Endothelial cell of umbilical vein (primary cell): ENCODE measurements around the gene TMTC4. TPM values are rescaled to one million over a fixed set of nuclear protein-coding genes. Genes with fewer than 3 reads are reported as not detected.

ENCODE experiments used
- BruUV-seq: library from RNA; stranded (reverse); fragments of 400-500 nt; replicated peaks from 2 replicates; lab custom pipeline; 2021; lab: Mats Ljungman, UMichigan
- CTCF ChIA-PET: fragments of 300-600, 350-600 bp; sonication (Branson Sonifier 250); formaldehyde crosslinking; loops from one replicate; lab custom pipeline; 2021; ENCODE audit warnings: antibody characterized with exemption, inconsistent platforms; lab: Charles Lee
- POLR2A ChIA-PET: fragments of 300-600, 350-600 bp; sonication (Branson Sonifier 250); formaldehyde crosslinking; loops from one replicate; lab custom pipeline; 2021; ENCODE audit warnings: antibody characterized with exemption, inconsistent platforms; lab: Charles Lee
- DNase-seq: peaks from one replicate; pipeline ENCODE4 v3.0.0-alpha.2; 2011; ENCODE audit warnings: low read depth, low spot score
- FAIRE-seq: peaks from 2 replicates; lab custom pipeline; 2011; peaks lifted over from hg19 to GRCh38; lab: Jason Lieb, UNC
- H2AFZ ChIP-seq: 2 replicates; pipeline ENCODE4 v1.6.0; 2012; ENCODE audit warnings: low read depth, low read length, control low read depth, inconsistent platforms
- H3K27ac ChIP-seq: 2 replicates; pipeline ENCODE4 v1.5.1; 2011; ENCODE audit warnings: low read depth, mild to moderate bottlenecking, control low read depth, low read length, moderate library complexity; ENCODE audit not compliant: insufficient read depth
- H3K27me3 ChIP-seq, 2 experiments: 2 replicates each; pipeline versions ENCODE4 v1.6.0 to v1.6.1; 2011; ENCODE audit warnings: low read length in 2 of 2, mixed read lengths in 1 of 2; ENCODE audit not compliant: control insufficient read depth in 2 of 2, insufficient read depth in 2 of 2
- H3K36me3 ChIP-seq, 2 experiments: 2 replicates in 1 of 2; 3 replicates in 1 of 2; pipeline ENCODE4 v1.5.1; 2011; ENCODE audit warnings: low read length in 2 of 2, mild to moderate bottlenecking in 1 of 2, moderate library complexity in 1 of 2; ENCODE audit not compliant: control insufficient read depth in 2 of 2, insufficient read depth in 2 of 2; ENCODE audit errors: extremely low read depth in 1 of 2
- H3K4me1 ChIP-seq: 3 replicates; pipeline ENCODE4 v1.5.1; 2011; ENCODE audit warnings: mild to moderate bottlenecking, low read length; ENCODE audit not compliant: control insufficient read depth, insufficient read depth; ENCODE audit errors: extremely low read depth
- H3K4me2 ChIP-seq: 2 replicates; pipeline ENCODE4 v1.6.1; 2011; ENCODE audit warnings: low read length, control low read depth, mixed read lengths; ENCODE audit not compliant: insufficient read depth
- H3K4me3 ChIP-seq, 3 experiments: fragments of 200-600 bp in 1 of 3; sonication (generic), shearing (Covaris generic) in 1 of 3; replicated peaks in 1 of 3; 2 replicates each; pipeline ENCODE4 v1.5.1; 2011 to 2016; ENCODE audit warnings: control low read depth in 3 of 3, low read length in 3 of 3, mild to moderate bottlenecking in 2 of 3, inconsistent platforms in 1 of 3, low read depth in 1 of 3, moderate library complexity in 1 of 3; ENCODE audit not compliant: insufficient read depth in 1 of 3
- H3K79me2 ChIP-seq: 2 replicates; pipeline ENCODE4 v1.6.0; 2012; ENCODE audit warnings: low read length, inconsistent platforms; ENCODE audit not compliant: control insufficient read depth, insufficient read depth
- H3K9ac ChIP-seq: replicated peaks from 2 replicates; pipeline ENCODE3; 2011; ENCODE audit warnings: low read length, control low read depth; ENCODE audit not compliant: insufficient read depth; ENCODE audit errors: extremely low read depth
- H3K9me1 ChIP-seq: replicated peaks from 3 replicates; pipeline ENCODE4 v1.6.0; 2011; ENCODE audit warnings: mild to moderate bottlenecking, low read length; ENCODE audit not compliant: control insufficient read depth, insufficient read depth; ENCODE audit errors: extremely low read depth
- H3K9me3 ChIP-seq: replicated peaks from 2 replicates; pipeline ENCODE4 v1.5.1; 2012; ENCODE audit warnings: low read length, inconsistent platforms; ENCODE audit not compliant: control insufficient read depth, insufficient read depth
- H4K20me1 ChIP-seq: replicated peaks from 2 replicates; pipeline ENCODE3; 2011; ENCODE audit warnings: mild to moderate bottlenecking, low read length; ENCODE audit not compliant: control insufficient read depth, insufficient read depth; ENCODE audit errors: extremely low read depth
- CTCF ChIP-seq, 2 donors: IDR thresholded peaks; 1 replicate in 1 of 2; 2 replicates in 1 of 2; pipeline ENCODE4 v1.5.1; 2011; ENCODE audit warnings: low read length in 2 of 2, mild to moderate bottlenecking in 2 of 2, moderate library complexity in 2 of 2, control low read depth in 1 of 2, inconsistent platforms in 1 of 2, low read depth in 1 of 2; ENCODE audit not compliant: insufficient read depth in 1 of 2; ENCODE audit errors: extremely low read depth in 1 of 2
- EZH2 ChIP-seq: IDR thresholded peaks from 2 replicates; pipeline ENCODE4 v1.6.1; 2012; ENCODE audit warnings: borderline replicate concordance, low read depth, mild to moderate bottlenecking, moderate library complexity, low read length, inconsistent platforms; ENCODE audit not compliant: severe bottlenecking
- FOS ChIP-seq: IDR thresholded peaks from 2 replicates; pipeline ENCODE4 v1.6.1; 2011; ENCODE audit warnings: mild to moderate bottlenecking, low read length, moderate library complexity, borderline replicate concordance; ENCODE audit not compliant: insufficient read depth
- GATA2 ChIP-seq: IDR thresholded peaks from 2 replicates; pipeline ENCODE4 v1.7.0; 2011; ENCODE audit warnings: low read depth, mild to moderate bottlenecking, moderate library complexity, mixed read lengths, low read length; ENCODE audit not compliant: insufficient read length, insufficient read depth
- JUN ChIP-seq: IDR thresholded peaks from 2 replicates; pipeline ENCODE4 v1.6.1; 2011; ENCODE audit warnings: borderline replicate concordance, low read depth; ENCODE audit not compliant: insufficient read length, insufficient read depth
- MAX ChIP-seq: IDR thresholded peaks from 2 replicates; pipeline ENCODE4 v1.6.1; 2011; ENCODE audit not compliant: insufficient read depth, insufficient read length
- MYC ChIP-seq: IDR thresholded peaks from one replicate; pipeline ENCODE4 v1.6.1; 2011; ENCODE audit warnings: mild to moderate bottlenecking, low read depth, low read length
- POLR2A ChIP-seq: IDR thresholded peaks from 2 replicates; pipeline ENCODE4 v1.6.1; 2012; ENCODE audit warnings: low read depth, mild to moderate bottlenecking, control low read depth, low read length
- POLR2AphosphoS5 ChIP-seq: IDR thresholded peaks from 2 replicates; pipeline ENCODE4 v1.6.1; 2012; ENCODE audit warnings: low read depth, mild to moderate bottlenecking, control low read depth, low read length, moderate library complexity; ENCODE audit not compliant: insufficient read depth
- dilution Hi-C: fragments of 300-500 bp; cut with MboI; formaldehyde crosslinking; loops from one replicate; pipeline ENCODE4 v1.15.0; 2019; ENCODE audit warnings: low sequenced_read_pairs; ENCODE audit not compliant: extremely low pct_ligation_motif_present
- intact Hi-C: fragments of 100-400 bp; cut with micrococcal nuclease; formaldehyde crosslinking; loops from one replicate; pipeline ENCODE4 v1.10.0; 2022
- polyA plus RNA-seq, 4 experiments: library from polyadenylated mRNA; depleted of rRNA in 3 of 4; stranded (reverse) in 3 of 4; unstranded in 1 of 4; fragments of >200 nt; gene quantifications; 2 replicates each; pipeline versions ENCODE4 v1.2.1 to v1.2.3, GENCODE V29; 2011 to 2012; ENCODE audit warnings: missing spikeins in 1 of 4
- total RNA-seq: library from RNA; stranded (reverse); gene quantifications from 2 replicates; pipeline ENCODE4 v1.2.3, GENCODE V29; 2021

Gene TMTC4
- total and polyA plus RNA-seq, 2 donors (not counting 3 experiments of a cell fraction or from before 2014, with no cell fraction given) = 24.6 to 31.9 TPM

DNA sequence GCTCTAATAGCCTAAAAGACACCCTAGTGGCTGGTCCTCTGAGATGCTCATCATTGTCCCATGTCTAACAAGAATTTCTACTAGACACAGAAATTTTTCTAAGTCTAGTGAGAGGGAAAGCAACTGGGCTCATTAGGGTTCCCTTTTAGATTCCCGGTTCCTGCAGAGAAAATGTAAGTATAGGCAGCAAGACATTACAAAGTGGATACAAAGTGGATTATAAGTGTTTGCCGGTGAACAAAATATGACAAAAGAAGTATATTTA lies 20.8 kb upstream of the TMTC4 start:
- Histone ChIP-seq H3K9me1 (no peaks in the 10 kb centered on the region), H3K4me3 (no peak overlapping the region), H3K27me3 (no peaks in the 10 kb centered on the region), H4K20me1 (no peaks in the 10 kb centered on the region), H3K9me3 (no peaks in the 10 kb centered on the region), H3K4me1 (no peaks in the 10 kb centered on the region), H2AFZ (no peak overlapping the region), H3K36me3 (no peaks in the 10 kb centered on the region), H3K79me2 (no peaks in the 10 kb centered on the region), H3K27ac (no peak overlapping the region), H3K9ac (no peak overlapping the region), H3K4me2 (no peak overlapping the region)
- DNase-seq (no peak), FAIRE-seq (no peak)
- intact Hi-C loops = no loop called here
- TF ChIP-seq POLR2AphosphoS5 = no peak
- TF ChIP-seq FOS = no peak
- TF ChIP-seq EZH2 = no peak
- TF ChIP-seq MAX = no peak
- TF ChIP-seq JUN = no peak
- TF ChIP-seq GATA2 = no peak
- POLR2A ChIA-PET = no interaction called here
- dilution Hi-C loops = no loop called here
- BruUV-seq = no TSS peak
- CTCF ChIA-PET = interaction anchor here (0.7 to 1.5 kb wide), 3 partner anchors 9 to 432 kb away, joined by 4 to 8 read pairs (median 4); no protein-coding TSS in a partner anchor

- Histone ChIP-seq H3K9me1 (no peaks in the 10 kb centered on the region), H3K9ac (no peak overlapping the region), H3K27ac (no peak overlapping the region), H3K4me2 (no peak overlapping the region), H3K4me1 (no peaks in the 10 kb centered on the region), H4K20me1 (no peaks in the 10 kb centered on the region), H3K27me3 (no peaks in the 10 kb centered on the region), H3K9me3 (no peaks in the 10 kb centered on the region), H3K79me2 (no peaks in the 10 kb centered on the region), H2AFZ (peak overlapping the region; percentile 27), H3K4me3 (no peak overlapping the region), H3K36me3 (no peaks in the 10 kb centered on the region)
- POLR2A ChIA-PET = no interaction called here
- intact Hi-C loops (no loop called here), dilution Hi-C loops (no loop called here)
- CTCF ChIA-PET = interaction anchor here (0.7 to 1.5 kb wide), 5 partner anchors 10 to 433 kb away, joined by 3 to 8 read pairs (median 4); no protein-coding TSS in a partner anchor
- no TSS peak for BruUV-seq
- FAIRE-seq = peak; percentile 74
- peak; percentile 44 for DNase-seq
- no peak for TF ChIP-seq MYC
- no peak for TF ChIP-seq POLR2A
- no peak for TF ChIP-seq MAX
- no peak for TF ChIP-seq GATA2
- TF ChIP-seq CTCF (IDR thresholded peaks at IDR 0.05; ENCODE audit: extremely low read depth in 1 of 2, insufficient read depth in 1 of 2, low read depth in 1 of 2, low read length in 2 of 2) = peak; percentile 59 to 78
- TF ChIP-seq EZH2 = no peak
Measured at GRCh38 chr13:100694722-100695508, 20.3 kb upstream of the TMTC4 start.
